ENCODE results near the gene COL16A1.

COL16A1 gene

DNA sequence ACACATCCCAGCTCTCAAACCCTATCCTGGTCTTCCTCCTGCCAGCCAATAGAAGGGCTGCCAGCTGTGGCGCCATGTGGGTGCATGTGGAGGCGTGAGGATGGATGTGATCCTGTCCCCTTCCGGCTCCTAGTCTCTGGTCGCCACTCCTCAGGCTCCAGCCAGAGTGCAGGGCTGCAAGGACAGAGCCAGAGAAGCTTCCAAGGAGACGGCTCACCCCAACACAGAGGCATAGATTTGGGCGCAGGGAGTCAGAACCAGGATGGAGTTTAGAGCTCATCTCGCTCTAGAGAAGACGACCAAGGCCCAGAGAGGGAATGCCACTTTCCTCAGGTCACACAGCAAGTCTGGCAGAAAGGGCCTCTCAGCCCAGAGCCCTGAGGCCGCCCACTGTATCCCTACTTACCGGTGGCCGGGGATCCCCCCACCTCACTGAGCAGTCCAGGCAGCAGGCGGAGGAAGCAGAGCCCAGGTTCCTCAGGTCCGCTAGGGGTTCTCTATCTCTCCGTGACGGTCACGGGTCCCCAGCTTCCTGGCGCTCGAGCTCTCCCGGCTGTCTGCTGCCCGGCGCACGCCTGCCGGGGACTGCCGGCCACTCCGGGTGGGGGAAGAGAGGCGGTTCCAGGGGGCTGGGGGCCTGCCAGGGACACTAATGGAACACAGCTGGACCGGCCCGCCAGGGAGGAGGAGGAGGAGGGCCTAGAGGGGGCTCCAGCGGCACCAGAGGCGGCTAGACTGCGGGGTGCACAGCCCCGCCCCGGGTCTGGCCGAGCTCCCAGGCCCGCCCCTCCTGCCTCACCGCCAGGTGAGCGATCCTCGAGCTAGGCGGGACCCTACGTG is at the start of gene COL16A1:
Gene COL16A1 (minus strand): TSS at position 587 of the 840 bp plus-strand sequence. CDS start 1,824 bp downstream, outside the sequence.
- no peak for DNase-seq (ENCODE audit: low read depth in 3 of 3)

DNA sequence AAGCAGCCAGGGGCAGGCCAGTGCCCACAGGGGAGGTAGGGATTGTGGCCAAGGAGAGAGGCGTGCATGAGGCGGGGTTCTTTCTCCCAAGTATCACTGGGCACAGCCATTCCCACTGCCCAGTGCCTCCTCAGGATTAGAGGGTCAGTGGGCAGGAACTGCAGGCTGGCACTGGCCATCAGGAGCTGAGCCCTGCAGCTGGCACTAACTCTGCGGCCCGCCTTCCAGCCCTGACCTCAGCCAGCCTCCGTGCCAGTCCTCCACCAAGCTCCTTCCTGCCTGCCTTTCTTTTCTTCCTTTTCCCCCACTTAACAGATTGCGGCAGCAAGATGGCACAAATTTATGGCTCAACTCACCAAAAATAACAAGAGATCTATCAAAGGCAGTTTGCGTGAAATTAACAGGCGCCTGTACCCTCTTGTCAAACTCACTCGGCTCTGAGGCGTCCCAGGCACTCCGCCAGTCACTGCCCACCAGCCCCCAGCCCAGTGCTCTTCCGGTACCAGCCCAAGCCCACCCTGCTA is 49.2 kb upstream of the COL16A1 start:
- no peak for DNase-seq (ENCODE audit: low read depth in 3 of 3)

GRCh38 chr1:31752258-31752657 is 48.4 kb upstream of the COL16A1 start:
- DNase-seq (ENCODE audit: low read depth in 3 of 3) = no peak

- no peak for DNase-seq (ENCODE audit: low read depth in 3 of 3)
Measured at GRCh38 chr1:31751822-31752241, 48.0 kb upstream of the COL16A1 start.

DNA sequence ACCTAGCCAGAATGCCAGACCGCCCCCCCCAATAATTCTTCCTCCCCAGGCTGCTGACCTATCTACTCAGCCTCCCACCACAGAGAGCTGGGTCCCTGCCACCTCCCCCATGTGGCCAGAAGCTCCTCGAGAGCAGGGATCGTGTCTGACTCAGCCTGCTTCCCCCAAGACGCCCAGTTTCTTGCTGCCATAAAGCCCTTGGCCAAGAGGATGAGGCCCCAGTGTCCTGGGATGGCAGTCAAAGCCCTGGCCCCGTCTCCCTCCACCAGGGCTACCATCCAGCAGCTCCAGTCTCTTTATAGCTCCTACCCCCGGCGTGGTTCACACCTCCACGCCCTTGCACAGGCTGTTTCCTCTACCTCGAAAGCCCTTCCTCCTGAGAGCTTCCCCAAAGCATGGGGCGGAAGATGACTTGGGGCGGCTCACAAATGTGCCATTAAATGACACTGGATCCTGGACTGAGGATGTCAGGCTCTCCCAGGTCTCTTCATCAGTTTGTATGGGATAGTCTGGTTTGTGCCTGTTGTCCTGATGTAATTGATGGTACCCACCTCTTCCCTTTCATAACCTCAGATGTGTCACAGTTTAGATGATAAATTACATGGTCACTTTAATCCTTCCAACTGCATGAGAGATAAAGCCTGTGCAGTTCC is 47.2 kb upstream of the COL16A1 start:
- no peak for DNase-seq (ENCODE audit: low read depth in 3 of 3)

DNA sequence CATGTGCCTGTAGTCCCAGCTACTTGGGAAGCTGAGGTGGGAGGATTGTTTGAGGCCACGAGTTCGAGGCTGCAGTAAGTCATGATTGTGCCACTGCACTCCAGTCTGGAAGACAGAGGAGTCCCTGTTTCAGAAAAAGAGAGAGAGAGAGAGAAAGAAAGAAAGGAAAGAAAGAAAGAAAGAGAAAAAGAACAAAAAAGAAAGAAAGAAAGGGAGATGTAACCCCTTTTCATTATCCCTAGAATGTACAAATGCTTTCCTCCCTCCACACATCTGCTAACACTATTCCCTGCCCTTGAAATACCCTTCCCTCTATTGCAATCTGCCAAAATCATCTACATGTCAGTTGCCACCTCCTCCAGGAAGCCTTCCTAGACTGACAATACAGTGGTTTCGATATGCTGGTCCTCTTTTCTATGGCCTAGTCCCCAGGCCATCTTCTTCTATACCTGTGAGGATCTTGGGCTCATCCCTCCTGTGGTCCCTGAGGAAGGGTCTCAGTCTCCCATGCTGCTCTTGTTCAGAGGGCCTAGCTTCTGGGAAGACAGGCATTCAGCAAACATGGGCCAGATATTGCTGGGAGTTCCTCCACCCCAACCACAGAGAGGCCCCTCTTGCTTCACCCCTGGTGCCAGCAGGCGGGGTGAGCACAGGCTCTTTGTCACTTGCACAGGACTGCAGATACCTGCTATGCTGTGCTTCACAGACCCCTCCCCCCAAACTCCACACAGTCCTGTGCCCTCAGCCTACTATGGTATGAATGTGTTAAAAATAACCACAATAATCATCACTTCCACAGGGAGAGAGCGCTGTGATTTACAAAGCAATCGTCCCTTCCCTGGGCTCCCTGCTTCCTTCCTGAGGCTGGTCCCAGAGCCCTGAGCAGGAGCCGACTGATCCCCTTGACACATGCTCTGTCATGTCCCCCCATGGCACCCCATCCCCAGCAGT is 46.2 kb upstream of the COL16A1 start:
- no peak for DNase-seq (ENCODE audit: low read depth in 3 of 3)

GRCh38 chr1:31748365-31748764 is 44.5 kb upstream of the COL16A1 start:
- no peak for DNase-seq (ENCODE audit: low read depth in 3 of 3)

GRCh38 chr1:31747304-31747703 is 43.5 kb upstream of the COL16A1 start:
- DNase-seq (ENCODE audit: low read depth in 3 of 3) = no peak

- DNase-seq (ENCODE audit: low read depth in 3 of 3) = no peak
Measured at GRCh38 chr1:31746687-31747086, 42.9 kb upstream of the COL16A1 start.

GRCh38 chr1:31745946-31746670 is 42.3 kb upstream of the COL16A1 start:
- no peak for DNase-seq (ENCODE audit: low read depth in 3 of 3)

DNA sequence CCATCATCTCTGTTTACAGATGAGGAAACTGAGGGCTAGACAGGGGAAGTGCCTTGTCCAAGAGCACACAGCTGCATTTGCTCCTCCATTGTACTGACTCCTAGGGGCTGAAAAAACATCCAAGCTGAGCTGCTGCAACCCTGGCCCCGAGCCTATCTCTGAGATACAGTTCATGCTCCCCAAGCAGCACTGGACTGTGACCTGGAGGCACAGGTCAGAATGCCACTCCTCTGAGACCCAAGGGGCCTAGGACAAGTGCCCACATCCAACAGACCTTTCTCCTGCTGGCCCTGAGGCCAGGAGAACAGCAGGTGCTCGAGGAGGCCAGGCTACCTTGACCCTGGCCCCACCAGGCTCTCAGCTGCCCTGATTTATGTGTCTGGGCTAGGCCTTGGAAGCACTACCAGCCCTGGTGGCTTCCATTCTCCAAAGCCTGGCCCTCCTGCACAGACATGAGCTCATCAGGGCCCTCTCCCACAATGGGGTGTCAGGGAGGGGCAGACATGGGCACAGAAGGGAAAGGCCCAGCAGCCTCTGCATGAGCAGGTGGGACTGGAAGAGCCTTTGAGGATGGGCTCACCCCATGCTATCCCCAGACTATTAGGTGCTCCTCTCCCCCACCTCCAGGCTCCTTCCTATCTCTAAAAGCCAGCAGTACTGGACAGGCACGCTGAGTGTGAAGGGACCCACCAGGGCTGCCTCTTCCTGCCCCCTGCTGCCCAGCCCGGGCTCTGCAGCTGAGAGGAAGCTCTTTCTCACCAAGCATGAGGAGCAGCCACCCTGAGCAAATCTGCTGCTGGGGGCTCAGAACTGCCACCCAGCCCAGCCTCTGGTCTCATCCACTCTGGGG is 41.5 kb upstream of the COL16A1 start:
- no peak for DNase-seq (ENCODE audit: low read depth in 3 of 3)

GRCh38 chr1:31744165-31744888 is 40.5 kb upstream of the COL16A1 start:
- no peak for DNase-seq (ENCODE audit: low read depth in 3 of 3)

GRCh38 chr1:31742462-31743212 is 38.8 kb upstream of the COL16A1 start:
- DNase-seq (ENCODE audit: low read depth in 3 of 3) = no peak

GRCh38 chr1:31739346-31739745 is 35.5 kb upstream of the COL16A1 start:
- DNase-seq (ENCODE audit: low read depth in 3 of 3) = no peak

GRCh38 chr1:31736675-31737074 is 32.9 kb upstream of the COL16A1 start:
- peak in 2 of 3 experiments; percentile 73 to 75 for DNase-seq (ENCODE audit: low read depth in 3 of 3)

DNA sequence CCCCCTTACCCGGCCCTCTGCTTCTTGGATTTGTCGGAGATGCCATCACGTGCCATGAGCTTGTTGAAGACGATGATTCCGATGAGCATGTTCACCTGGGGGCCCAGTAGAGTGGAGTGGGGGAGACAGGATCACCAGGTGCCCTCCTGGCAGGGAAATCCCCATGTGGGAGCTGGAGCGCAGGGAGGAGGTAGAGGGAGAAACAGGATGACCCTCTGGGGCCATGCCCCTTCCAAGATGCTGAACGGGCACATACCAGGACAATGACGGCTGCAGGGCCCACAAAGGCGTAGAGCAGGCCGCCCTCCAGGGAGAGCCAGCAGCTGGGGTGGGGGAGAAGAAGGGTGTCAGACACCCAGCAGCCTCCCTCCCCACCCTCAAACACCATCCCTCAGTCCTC is 31.8 kb upstream of the COL16A1 start:
- DNase-seq (ENCODE audit: low read depth in 3 of 3) = no peak

- DNase-seq (ENCODE audit: low read depth in 3 of 3) = no peak
Measured at GRCh38 chr1:31734582-31735107, 30.8 kb upstream of the COL16A1 start.
